K562 (cell line): ENCODE measurements around the gene SKOR1. TPM values are rescaled to one million over a fixed set of nuclear protein-coding genes. Genes with fewer than 3 reads are reported as not detected.

Experiments
- ATAC-seq: fragments of 200-7000 bp; cut with Tn5 transposase; 3 replicates; pipeline ENCODE4 v1.9.1; 2020; ENCODE audit warnings: moderate library complexity
- BruUV-seq: library from RNA; stranded (reverse); fragments of 400-500 nt; replicated peaks from 2 replicates; lab custom pipeline; 2021; lab: Mats Ljungman, UMichigan
- CTCF ChIA-PET: fragments of 300-600 bp; formaldehyde crosslinking; extraction: SDS; loops from one replicate; lab custom pipeline; 2021; ENCODE audit warnings: low intra/inter-chr PET ratio; lab: Yijun Ruan, JAX
- POLR2A ChIA-PET: fragments of 300-600, 350-650 bp; sonication (Branson Sonifier 250); formaldehyde crosslinking; extraction: SDS; loops from one replicate; lab custom pipeline; 2021; ENCODE audit warnings: antibody characterized with exemption, inconsistent platforms; lab: Yijun Ruan, JAX
- DNase-seq, 4 experiments: peaks; one replicate each; pipeline versions ENCODE4 v3.0.0 to v3.0.0-alpha.2; 2011 to 2018; ENCODE audit warnings: low spot score in 3 of 4, mixed read lengths in 3 of 4; ENCODE audit errors: extremely low read depth in 1 of 4
- FAIRE-seq: peaks from 2 replicates; lab custom pipeline; 2011; peaks lifted over from hg19 to GRCh38; lab: Jason Lieb, UNC
- H2AFZ ChIP-seq: 2 replicates; pipeline ENCODE4 v1.6.0; 2011; ENCODE audit warnings: low read depth, low read length, control low read depth, inconsistent platforms
- H3K27ac ChIP-seq: fragments of 200-600 bp; 3 replicates; pipeline ENCODE4 v1.8.0; 2011; ENCODE audit warnings: low read depth, mild to moderate bottlenecking, control low read depth, inconsistent platforms, low read length, moderate library complexity, mixed read lengths; ENCODE audit errors: extremely low read depth
- H3K27me3 ChIP-seq, 2 experiments: fragments of 300-600 bp in 1 of 2; 2 replicates in 1 of 2; 3 replicates in 1 of 2; pipeline versions ENCODE4 v1.6.0 to v1.8.0; 2011; ENCODE audit warnings: inconsistent platforms in 2 of 2, low read length in 2 of 2, mild to moderate bottlenecking in 1 of 2, mixed read lengths in 1 of 2, moderate library complexity in 1 of 2; ENCODE audit not compliant: control insufficient read depth in 2 of 2, insufficient read depth in 2 of 2
- H3K36me3 ChIP-seq: fragments of 300-600 bp; 3 replicates; pipeline ENCODE4 v1.8.0; 2011; ENCODE audit warnings: mild to moderate bottlenecking, low read length, inconsistent platforms; ENCODE audit not compliant: control insufficient read depth, insufficient read depth
- H3K4me1 ChIP-seq, 2 experiments: fragments of 200-600 bp in 1 of 2; replicated peaks in 1 of 2; 2 replicates in 1 of 2; 3 replicates in 1 of 2; pipeline versions ENCODE4 v1.5.1 to v1.8.0; 2011; ENCODE audit warnings: inconsistent platforms in 2 of 2, low read length in 2 of 2, mild to moderate bottlenecking in 1 of 2, mixed read lengths in 1 of 2, moderate library complexity in 1 of 2; ENCODE audit not compliant: control insufficient read depth in 2 of 2, insufficient read depth in 2 of 2
- H3K4me2 ChIP-seq: 2 replicates; pipeline ENCODE4 v1.6.1; 2011; ENCODE audit warnings: low read length, control low read depth, inconsistent platforms, mixed read lengths; ENCODE audit not compliant: insufficient read depth
- H3K4me3 ChIP-seq: fragments of 200-600 bp; sonication (generic), shearing (Covaris generic); 2 replicates; pipeline ENCODE4 v1.5.1; 2016; ENCODE audit warnings: control low read depth, inconsistent platforms
- H3K79me2 ChIP-seq: fragments of 200-600 bp; 3 replicates; pipeline ENCODE4 v1.8.0; 2011; ENCODE audit warnings: low read length, inconsistent platforms; ENCODE audit not compliant: control insufficient read depth, insufficient read depth
- H3K9ac ChIP-seq, 2 experiments: 2 replicates each; pipeline versions ENCODE4 v1.6.0 to v1.6.1; 2011; ENCODE audit warnings: low read depth in 2 of 2, low read length in 2 of 2, control low read depth in 1 of 2, inconsistent platforms in 1 of 2, mild to moderate bottlenecking in 1 of 2, mixed read lengths in 1 of 2; ENCODE audit not compliant: insufficient read depth in 1 of 2
- H3K9me1 ChIP-seq: one replicate; pipeline ENCODE4 v1.6.0; 2011; ENCODE audit warnings: inconsistent platforms, mild to moderate bottlenecking, low read length, moderate library complexity; ENCODE audit not compliant: control insufficient read depth, insufficient read depth
- H3K9me3 ChIP-seq: replicated peaks from 2 replicates; pipeline ENCODE4 v1.5.1; 2011; ENCODE audit warnings: low read depth, low read length, inconsistent platforms; ENCODE audit not compliant: control insufficient read depth, insufficient read depth
- H4K20me1 ChIP-seq: replicated peaks from 2 replicates; pipeline ENCODE4 v1.6.1; 2011; ENCODE audit warnings: low read length, inconsistent platforms, mixed read lengths; ENCODE audit not compliant: control insufficient read depth, insufficient read depth
- BCL6 ChIP-seq: fragments of 250-450 bp; sonication (Bioruptor Pico); IDR thresholded peaks from 2 replicates; pipeline ENCODE4 v1.4.0; 2020
- CHD4 ChIP-seq: fragments of 200-600 bp; sonication (generic); IDR thresholded peaks from 3 replicates; pipeline ENCODE4 v1.6.1; 2012; ENCODE audit warnings: low read depth, mild to moderate bottlenecking, mixed read lengths, low read length, inconsistent platforms; ENCODE audit not compliant: insufficient read depth, insufficient replicate concordance, poor library complexity, severe bottlenecking
- RHOXF2B ChIP-seq: fragments of 250-450 bp; sonication (Bioruptor Pico); conservative IDR thresholded peaks from 2 replicates; pipeline ENCODE4 v1.5.1; 2021
- RNF219 ChIP-seq: fragments of 250-450 bp; sonication (Bioruptor Pico); IDR thresholded peaks from 2 replicates; pipeline ENCODE4 v1.5.0; 2022; ENCODE audit warnings: mild to moderate bottlenecking
- SMAD3 ChIP-seq: fragments of 450-650 bp; formaldehyde crosslinking; conservative IDR thresholded peaks from 2 replicates; pipeline ENCODE4 v1.4.0; 2020; ENCODE audit warnings: mild to moderate bottlenecking
- SREBF2 ChIP-seq: sonication (generic); formaldehyde crosslinking; IDR thresholded peaks from 2 replicates; pipeline ENCODE4 v1.4.0; 2020; ENCODE audit warnings: mild to moderate bottlenecking, missing genetic modification reagents
- TEAD4 ChIP-seq, 2 experiments: sonication (generic) in 1 of 2; formaldehyde crosslinking in 1 of 2; IDR thresholded peaks; 2 replicates each; pipeline versions ENCODE4 v1.6.1 to v1.8.0; 2012 to 2022; ENCODE audit warnings: borderline replicate concordance in 1 of 2, inconsistent platforms in 1 of 2, low read length in 1 of 2, mild to moderate bottlenecking in 1 of 2, missing genetic modification reagents in 1 of 2
- THRAP3 ChIP-seq: fragments of 450-650 bp; IDR thresholded peaks from 2 replicates; pipeline ENCODE4 v1.6.1; 2016; ENCODE audit warnings: mild to moderate bottlenecking, inconsistent platforms, borderline replicate concordance
- WHSC1 ChIP-seq: IDR thresholded peaks from one replicate; pipeline ENCODE4 v1.6.1; 2012; ENCODE audit warnings: low read length, control low read depth, inconsistent platforms
- ZBTB12 ChIP-seq: fragments of 250-450 bp; sonication (Bioruptor Pico); IDR thresholded peaks from 2 replicates; pipeline ENCODE4 v1.4.0; 2020
- ZBTB17 ChIP-seq: fragments of 450-650 bp; formaldehyde crosslinking; IDR thresholded peaks from 2 replicates; pipeline ENCODE4 v1.4.0; 2020; ENCODE audit warnings: mild to moderate bottlenecking
- WGBS: fragments of 100-300 bp; shearing (Covaris generic); methylation state at CpG from one replicate; pipeline ENCODE4 v1.1.6; 2016; ENCODE audit warnings: low coverage, mixed read lengths; ENCODE audit not compliant: insufficient coverage; ENCODE audit errors: missing lambda C conversion rate; 5-methylcytosine and 5-hydroxymethylcytosine counted together
- in situ Hi-C: fragments of 300-500 bp; cut with MboI; formaldehyde crosslinking; loops from 4 replicates; pipeline ENCODE4 v1.15.0; 2018; ENCODE audit warnings: inconsistent platforms, mixed read lengths
- intact Hi-C: fragments of 100-400 bp; cut with micrococcal nuclease; formaldehyde crosslinking; loops from 2 replicates; pipeline ENCODE4 v1.14.2; 2022
- polyA plus RNA-seq, 8 experiments: library from polyadenylated mRNA; depleted of rRNA in 4 of 8; stranded (reverse) in 5 of 8; unstranded in 3 of 8; fragments of >200 nt; fragmentation: Nextera tagmentation in 2 of 8; fragmentation: Illumina TruSeq in 1 of 8; extraction: Ambion mirVana in 2 of 8; extraction: Trizol in 1 of 8; gene quantifications; 2 replicates each; pipeline versions ENCODE4 v1.2.1 to v1.2.3, GENCODE V29; 2011 to 2014; ENCODE audit warnings: inconsistent platforms in 1 of 8, missing spikeins in 1 of 8
- total RNA-seq, 7 experiments: library from RNA; depleted of rRNA in 6 of 7; stranded (reverse); fragments of >200 nt in 6 of 7; fragmentation: Illumina TruSeq in 2 of 7; extraction: Trizol in 2 of 7; gene quantifications; 2 replicates each; pipeline versions ENCODE4 v1.2.1 to v1.2.3, GENCODE V29; 2011 to 2021; ENCODE audit warnings: low replicate concordance in 1 of 7

Gene SKOR1
- total and polyA plus RNA-seq, 9 of the 15 experiments (the other 6 are each of a cell fraction or from before 2014, with no cell fraction given), result 0.04 to 0.41 (median 0.09) TPM; not detected in 3

- no peak for TF ChIP-seq SMAD3 (CRISPR knock-in tag)
- TF ChIP-seq, all 486 proteins: peak for 0
Measured at GRCh38 chr15:67812241-67812644, 13.1 kb upstream of the SKOR1 start (continued).

GRCh38 chr15:67813104-67813634 is 12.1 kb upstream of the SKOR1 start:
- ATAC-seq, result no peak; the same call in 2 of the 3 replicates
- FAIRE-seq, result no peak
- in situ Hi-C loops, result no loop called here
- DNase-seq, result no peak
- Histone ChIP-seq H3K36me3 (no peaks in the 10 kb centered on the region), H3K9me3 (no peaks in the 10 kb centered on the region; the same call in 1 of the 2 replicates), H3K27ac (no peak overlapping the region), H4K20me1 (0 out of 2 replicates have a peak, but pooled peaks cover 6% of the 10 kb centered on the region), H2AFZ (no peak overlapping the region), H3K9me1 (no peaks in the 10 kb centered on the region), H3K27me3 (peaks cover 3 to 27% of the 10 kb centered on the region in 2 experiments; a peak in 2 of 5 replicates), H3K4me1 (peaks cover 0 to 4% of the 10 kb centered on the region in 2 experiments; a peak in 1 of 5 replicates), H3K9ac (no peak overlapping the region), H3K79me2 (no peaks in the 10 kb centered on the region), H3K4me3 (no peak overlapping the region)
- intact Hi-C loops, result no loop called here
- no TSS peak for BruUV-seq
- 7% methylated on average over 3 of the region's 3 CpGs for WGBS
- ChIA-PET POLR2A (interaction anchor here (0.7 to 0.8 kb wide), 2 partner anchors 11 to 367 kb away, joined by 3 to 4 read pairs; no protein-coding TSS in a partner anchor), CTCF (no interaction called here)
- no peak for TF ChIP-seq BCL6
- no peak for TF ChIP-seq RNF219 (CRISPR knock-in tag)
- TF ChIP-seq ZBTB12 (CRISPR knock-in tag), result no peak
- TF ChIP-seq WHSC1, result no peak
- TF ChIP-seq THRAP3, result no peak
- TF ChIP-seq ZBTB17, result no peak
- no peak for TF ChIP-seq SREBF2 (CRISPR knock-in tag)
- no peak for TF ChIP-seq RHOXF2B (CRISPR knock-in tag)
- TF ChIP-seq TEAD4 (IDR thresholded peaks at IDR 0.05; ENCODE audit: low read length), result no peak
- TF ChIP-seq TEAD4 (CRISPR knock-in tag; IDR thresholded peaks at IDR 0.05; ENCODE audit: borderline replicate concordance), result no peak
- TF ChIP-seq CHD4, result no peak
- TF ChIP-seq, all 486 proteins: peak for 0
- no peak overlapping the region for H3K4me2 ChIP-seq
